SW 1271 (cell line): Measurements from ENCODE around the gene SHANK1.
A peak's percentile ranks its signal among the peaks of the same experiment; 100 is the strongest.

ENCODE experiments used
- DNase-seq, 2 experiments: peaks; one replicate each; lab custom pipeline; 2025; lab: John Stamatoyannopoulos, UW

The SHANK1 gene

GRCh38 chr19:50659318-50660087 lies 60.1 kb downstream of the SHANK1 start:
- no peak for DNase-seq

GRCh38 chr19:50658441-50659317 lies 60.9 kb downstream of the SHANK1 start:
- peak; percentile 44 to 74 for DNase-seq

GRCh38 chr19:50657712-50658440 lies 61.7 kb downstream of the SHANK1 start:
- peak; percentile 95 to 99 for DNase-seq

GRCh38 chr19:50657222-50657669 lies 62.4 kb downstream of the SHANK1 start:
- no peak for DNase-seq

- DNase-seq = no peak
Observed at GRCh38 chr19:50654882-50655281, 64.7 kb downstream of the SHANK1 start.

- no peak for DNase-seq
Observed at GRCh38 chr19:50652722-50653121, 66.9 kb downstream of the SHANK1 start.

GRCh38 chr19:50651174-50651573 lies 68.4 kb downstream of the SHANK1 start:
- DNase-seq = no peak

GRCh38 chr19:50649433-50650391 lies 69.9 kb downstream of the SHANK1 start, which contains the start of gene C19orf81:
Gene C19orf81, plus strand, starts transcription at chr19:50649445. Its CDS starts 0 bp downstream, at chr19:50649445.
- peak in 1 of 2 experiments; percentile 41 for DNase-seq

GRCh38 chr19:50648659-50649058 lies 70.9 kb downstream of the SHANK1 start:
- no peak for DNase-seq

GRCh38 chr19:50647879-50648615 lies 71.6 kb downstream of the SHANK1 start:
- no peak for DNase-seq

GRCh38 chr19:50646074-50646807 lies 73.4 kb downstream of the SHANK1 start:
- peak in 1 of 2 experiments; percentile 65 for DNase-seq

GRCh38 chr19:50645107-50645506 lies 74.5 kb downstream of the SHANK1 start:
- DNase-seq = no peak

GRCh38 chr19:50644315-50644915 lies 75.2 kb downstream of the SHANK1 start:
- DNase-seq = no peak

- DNase-seq = no peak
Observed at GRCh38 chr19:50640368-50640767, 79.2 kb downstream of the SHANK1 start.

GRCh38 chr19:50639121-50640112 lies 80.2 kb downstream of the SHANK1 start, which contains the start of gene SYT3:
Gene SYT3, minus strand, starts transcription at chr19:50639881. Its CDS starts 2,470 bp downstream, at chr19:50637411.
- DNase-seq = peak in 1 of 2 experiments; percentile 20

GRCh38 chr19:50638600-50638999 lies 81.0 kb downstream of the SHANK1 start:
- no peak for DNase-seq

- no peak for DNase-seq
Observed at GRCh38 chr19:50636317-50637085, 83.1 kb downstream of the SHANK1 start.
